Right lobe of liver (tissue), 6 donors: ENCODE results near the gene HEY2. TPM values are rescaled to one million over a fixed set of nuclear protein-coding genes. Genes with fewer than 3 reads are reported as not detected.

Experiments used
- ATAC-seq, 4 donors: fragments of 200-7000 bp; cut with Tn5 transposase; one replicate each; pipeline ENCODE4 v1.9.1; 2020; ENCODE audit warnings: mild to moderate bottlenecking in 4 of 4, moderate library complexity in 4 of 4
- DNase-seq, 3 donors: peaks; one replicate each; pipeline ENCODE4 v3.0.0-alpha.2; 2020
- H3K27ac ChIP-seq, 3 donors: fragments of 200-600 bp; one replicate each; pipeline ENCODE4 v1.8.0; 2022
- H3K27me3 ChIP-seq, 2 donors: fragments of 200-600 bp; one replicate each; pipeline ENCODE4 v1.8.0; 2022
- H3K36me3 ChIP-seq, 4 donors: fragments of 200-600 bp; sonication (generic) in 1 of 4; one replicate each; pipeline versions ENCODE4 v1.5.1 to v1.8.0; 2017 to 2022; ENCODE audit warnings: control low read depth in 1 of 4
- H3K4me1 ChIP-seq, 4 donors: fragments of 200-600 bp; sonication (generic) in 1 of 4; one replicate each; pipeline versions ENCODE4 v1.5.1 to v1.8.0; 2017 to 2022; ENCODE audit warnings: control low read depth in 1 of 4
- H3K4me3 ChIP-seq, 3 donors: fragments of 200-600 bp; one replicate each; pipeline ENCODE4 v1.8.0; 2022
- H3K9me3 ChIP-seq, 4 donors: fragments of 200-600 bp; sonication (generic) in 1 of 4; one replicate each; pipeline versions ENCODE4 v1.5.1 to v1.8.0; 2017 to 2022; ENCODE audit warnings: control low read depth in 1 of 4
- CTCF ChIP-seq, 4 donors: fragments of 200-600 bp in 3 of 4; fragments of 450-650 bp in 1 of 4; IDR thresholded peaks; one replicate each; pipeline versions ENCODE4 v1.5.1 to v1.8.0; 2016 to 2022; ENCODE audit warnings: antibody characterized with exemption in 4 of 4, mild to moderate bottlenecking in 2 of 4
- POLR2A ChIP-seq: fragments of 450-650 bp; IDR thresholded peaks from one replicate; pipeline ENCODE4 v1.6.1; 2017; ENCODE audit warnings: antibody characterized with exemption, mild to moderate bottlenecking
- WGBS: methylation state at CpG from one replicate; pipeline ENCODE4 v1.1.6; 2018; ENCODE audit warnings: low coverage, low lambda C conversion rate; ENCODE audit not compliant: insufficient coverage; ENCODE audit errors: missing lambda C conversion rate; 5-methylcytosine and 5-hydroxymethylcytosine counted together
- intact Hi-C, 2 donors: fragments of 100-400 bp; cut with DNase I; formaldehyde crosslinking; loops; one replicate each; pipeline versions ENCODE4 v1.11.2 to v1.14.1; 2022
- total RNA-seq, 6 experiments: library from RNA; depleted of rRNA in 2 of 6; stranded (reverse); fragments of >200 nt in 2 of 6; fragmentation: NEBNext Ultra II Directional in 3 of 6; extraction: Animal tissue kit (Norgen Biotek cat#: 25700) in 3 of 6; gene quantifications; one replicate each; pipeline versions ENCODE4 v1.1.0 to v1.2.4, GENCODE V29; 2016 to 2023
- donor health status: DM: no; HTN: yes; CAD: no.
- donor health status: DM: no; HTN: no; CAD: no.
- donor health status: DM: no; HTN: no; CAD: no.
- donor health status: DM: no; HTN: yes; CAD: no.
- donor health status: DM: no; HTN: yes; CAD: no.

Gene HEY2
- total RNA-seq, 6 experiments from 2014 or later: 0.74 to 2.6 (median 1.6) TPM

DNA sequence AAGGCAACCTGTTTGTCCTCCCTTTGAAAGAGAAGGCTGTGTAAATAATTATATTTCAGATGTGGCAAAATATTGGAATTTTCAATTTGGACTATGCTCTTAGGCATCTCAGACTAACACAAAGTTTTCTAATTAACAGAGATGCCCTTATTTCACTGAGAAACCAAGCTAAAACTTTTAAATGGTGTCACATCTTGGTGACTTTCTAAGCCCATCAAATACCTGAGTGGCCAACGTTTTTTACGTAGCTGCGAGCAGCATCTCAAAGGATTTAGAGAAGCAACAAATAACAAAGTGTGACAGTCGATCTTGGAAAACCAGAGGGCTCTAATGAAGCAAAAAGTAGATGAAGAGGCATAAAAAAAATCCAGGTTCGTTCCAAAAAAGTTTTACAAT lies 3.4 kb upstream of the HEY2 start:
- H3K4me1 ChIP-seq: peaks cover 0 to 27% (median 3%) of the 10 kb centered on the region in 4 donors
- DNase-seq: no peak
- no peak for ATAC-seq
- no peaks in the 10 kb centered on the region for H3K36me3 ChIP-seq
- no peaks in the 10 kb centered on the region for H3K9me3 ChIP-seq
- peak overlapping the region in 2 of 3 donors; percentile 75 to 78 for H3K4me3 ChIP-seq
- no peak for TF ChIP-seq CTCF (IDR thresholded peaks at IDR 0.05)
- intact Hi-C loops: no loop called here
- WGBS: 31% methylated on average over 5 of the region's 5 CpGs
- H3K27ac ChIP-seq: peak overlapping the region in 2 of 3 donors; percentile 94 to 97
- no peaks in the 10 kb centered on the region for H3K27me3 ChIP-seq

- no peaks in the 10 kb centered on the region for H3K36me3 ChIP-seq
- DNase-seq (peak; percentile 64 to 89 (median 85)), ATAC-seq (peak; percentile 43 to 61 (median 52))
- peaks cover 0 to 31% (median 2%) of the 10 kb centered on the region in 4 donors for H3K4me1 ChIP-seq
- intact Hi-C loops: no loop called here
- no peaks in the 10 kb centered on the region for H3K9me3 ChIP-seq
- TF ChIP-seq POLR2A: peak; percentile 69
- peak in 2 of 4 donors; percentile 13 to 18 for TF ChIP-seq CTCF (IDR thresholded peaks at IDR 0.05)
- no peaks in the 10 kb centered on the region for H3K27me3 ChIP-seq
- H3K4me3 ChIP-seq: peak overlapping the region; percentile 68 to 78 (median 75)
- H3K27ac ChIP-seq: peak overlapping the region; percentile 85 to 97 (median 94)
- WGBS: under 1% methylated on average over 32 of the region's 32 CpGs
Observed at GRCh38 chr6:125746731-125747588, 2.5 kb upstream of the HEY2 start.

GRCh38 chr6:125747589-125748405 lies 1.6 kb upstream of the HEY2 start:
- Histone ChIP-seq H3K9me3 (no peaks in the 10 kb centered on the region), H3K27me3 (no peaks in the 10 kb centered on the region), H3K4me1 (peaks cover 0 to 29% (median 0%) of the 10 kb centered on the region in 4 donors), H3K4me3 (peak overlapping the region; percentile 68 to 78 (median 75)), H3K36me3 (no peaks in the 10 kb centered on the region), H3K27ac (peak overlapping the region; percentile 85 to 97 (median 94))
- peak; percentile 66 to 74 (median 72) for DNase-seq
- intact Hi-C loops: no loop called here
- peak; percentile 30 for TF ChIP-seq POLR2A
- TF ChIP-seq CTCF (IDR thresholded peaks at IDR 0.05): no peak
- WGBS: under 1% methylated on average over 32 of the region's 76 CpGs
- ATAC-seq: peak; percentile 21 to 44 (median 24)

GRCh38 chr6:125748406-125749172 lies 843 bp upstream of the HEY2 start:
- intact Hi-C loops: no loop called here
- ATAC-seq: peak; percentile 11 to 26 (median 22)
- TF ChIP-seq CTCF (IDR thresholded peaks at IDR 0.05): no peak
- no peak for TF ChIP-seq POLR2A
- Histone ChIP-seq H3K36me3 (no peaks in the 10 kb centered on the region), H3K9me3 (no peaks in the 10 kb centered on the region), H3K27me3 (no peaks in the 10 kb centered on the region), H3K4me3 (peak overlapping the region; percentile 68 to 78 (median 75)), H3K27ac (peak overlapping the region; percentile 85 to 97 (median 94)), H3K4me1 (peaks cover 0 to 33% (median 0%) of the 10 kb centered on the region in 4 donors)
- peak in 2 of 3 donors; percentile 18 to 50 for DNase-seq
- WGBS: 2% methylated on average over 26 of the region's 42 CpGs
